Measurements from ENCODE around the gene BRI3.

GRCh38 chr7:98282703-98283102, 1.2 kb downstream of the BRI3 start:
- TF ChIP-seq POLR2AphosphoS5 (IDR thresholded peaks at IDR 0.05; ENCODE audit: low read depth, low read length) (no peak), PAX5 (IDR thresholded peaks at IDR 0.05; ENCODE audit: insufficient read depth, low read length, severe bottlenecking) (no peak), TAF1 (IDR thresholded peaks at IDR 0.05; ENCODE audit: low read depth, low read length) (no peak), POLR2A (IDR thresholded peaks at IDR 0.05; ENCODE audit: low read depth, low read length) (no peak)

All from GM12891 (cell line).